GM19438 (cell line): ENCODE results near the gene ATXN1L.
"Not testable (repeated sequence)": the region's sequence is repeated elsewhere in the genome, so short reads cannot be mapped to it uniquely, and the experiment has no call there.

Source experiments
- ATAC-seq: cut with Tn5 transposase; IDR thresholded peaks from one replicate; pipeline ENCODE4 v1.9.1; 2021; ENCODE audit warnings: low read depth; ENCODE audit not compliant: unreplicated experiment

ATXN1L gene

DNA sequence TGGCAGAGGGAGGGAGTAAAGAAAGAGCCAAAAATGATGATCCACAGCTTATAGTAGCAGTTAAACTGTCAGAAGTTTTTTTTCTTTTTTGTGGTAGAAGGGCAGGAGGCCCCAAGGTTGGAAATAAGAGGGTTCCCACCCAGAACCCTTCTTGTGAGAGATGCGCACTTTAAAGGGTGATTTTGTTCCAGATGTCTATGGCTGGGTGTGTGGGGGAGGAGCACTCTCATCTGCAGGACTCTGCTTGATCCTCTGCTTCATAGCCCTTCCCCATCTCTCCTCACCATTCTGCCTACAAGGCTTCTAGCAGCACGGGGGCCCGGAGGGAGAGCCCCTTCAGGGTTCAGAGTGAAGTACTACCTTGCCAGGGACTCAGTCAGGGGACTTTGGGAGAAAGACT lies 6.4 kb downstream of the ATXN1L start:
- no peak for ATAC-seq

GRCh38 chr16:71852561-71852960 lies 6.8 kb downstream of the ATXN1L start:
- no peak for ATAC-seq

GRCh38 chr16:71853413-71853812 lies 7.6 kb downstream of the ATXN1L start:
- ATAC-seq, result peak; percentile 81

GRCh38 chr16:71854369-71854948 lies 8.7 kb downstream of the ATXN1L start:
- ATAC-seq, result no peak

DNA sequence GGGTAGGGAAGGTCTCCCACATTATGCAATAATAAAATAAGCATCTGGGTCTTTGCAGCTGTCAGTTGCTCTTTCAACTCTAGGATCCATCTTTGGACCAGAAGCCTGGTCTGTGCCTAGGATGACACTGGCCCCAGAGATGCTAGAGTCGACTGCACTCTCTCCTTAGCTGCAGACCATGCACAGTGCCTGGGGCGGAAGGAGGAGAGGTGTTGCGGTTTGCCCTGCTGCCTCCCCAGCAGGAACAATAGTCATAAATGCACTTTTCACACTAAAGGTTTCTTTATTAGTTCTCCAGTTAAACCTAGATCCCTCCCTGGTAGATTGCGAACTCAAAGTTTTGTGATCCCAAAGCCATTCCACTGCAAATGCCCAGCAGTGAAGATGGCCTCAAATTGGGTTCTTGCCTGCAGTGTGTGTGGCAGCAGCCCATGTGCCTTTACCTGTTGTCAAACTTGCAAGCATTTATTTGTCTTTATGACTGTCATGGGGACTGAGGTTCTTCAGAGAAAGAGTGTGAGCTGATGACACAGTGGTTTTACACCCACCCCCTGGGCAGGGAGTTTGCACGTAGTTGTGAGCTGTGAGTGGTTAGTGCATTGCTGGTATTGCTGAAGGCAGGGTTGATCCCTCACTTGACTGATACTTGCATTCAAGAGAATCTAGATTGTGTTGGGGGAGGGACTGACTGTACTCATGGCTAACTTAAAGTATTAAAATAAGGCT lies 10.3 kb downstream of the ATXN1L start:
- no peak for ATAC-seq

- ATAC-seq, result no peak
Observed at GRCh38 chr16:71859762-71860521, 14.2 kb downstream of the ATXN1L start.

DNA sequence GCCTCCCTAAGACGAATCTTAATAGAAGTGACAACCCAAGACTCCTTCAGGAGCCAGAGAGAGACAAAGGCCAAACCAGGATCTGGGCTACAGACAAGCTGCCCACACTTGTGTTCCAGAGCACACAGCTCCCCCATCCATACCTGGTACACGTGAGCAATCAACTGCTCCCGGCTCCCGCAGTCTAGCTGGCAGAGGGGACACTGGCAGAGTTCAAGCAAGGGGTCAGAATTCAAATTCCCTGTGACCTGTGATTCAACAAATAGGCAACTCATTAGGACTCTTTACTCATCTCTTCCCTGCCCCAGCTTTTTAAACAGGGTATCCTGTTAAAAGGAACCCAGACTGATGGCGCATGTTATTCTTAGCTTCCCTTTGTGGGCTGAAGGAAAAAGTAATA lies 18.2 kb downstream of the ATXN1L start:
- ATAC-seq, result no peak

DNA sequence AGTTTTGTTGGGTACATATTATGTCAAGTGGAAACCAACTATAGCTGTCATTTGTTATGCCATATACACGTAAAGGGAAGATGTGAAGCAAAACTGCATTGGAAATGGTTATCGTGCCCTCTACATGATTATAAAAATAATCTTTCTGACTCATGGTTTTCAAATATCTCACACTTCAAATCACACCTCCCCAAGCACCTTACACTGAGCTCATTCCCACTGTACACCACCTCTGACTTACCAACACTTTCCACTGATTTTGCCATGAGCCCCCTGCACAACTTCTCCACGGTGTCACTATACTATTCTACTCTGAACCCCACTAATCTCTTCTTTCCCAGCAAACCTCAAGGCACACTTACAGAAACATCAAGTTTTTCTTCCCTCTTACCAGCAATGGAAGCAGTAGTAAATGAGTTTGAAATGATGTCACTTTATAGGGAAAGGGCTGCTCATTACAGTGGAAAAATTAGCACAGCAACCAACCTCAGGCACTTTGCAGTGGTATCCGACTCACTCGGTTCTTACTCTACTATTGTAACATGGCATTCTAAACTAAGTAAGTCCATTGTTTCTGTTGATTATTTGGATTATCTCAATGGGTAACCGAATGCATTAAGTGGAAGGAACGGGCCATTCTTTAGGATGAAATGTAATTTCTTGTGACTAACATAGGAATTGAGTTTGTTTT lies 19.5 kb downstream of the ATXN1L start:
- no peak for ATAC-seq

- not testable (repeated sequence) for ATAC-seq
Observed at GRCh38 chr16:71867175-71867574, 21.4 kb downstream of the ATXN1L start.

- ATAC-seq, result no peak
Observed at GRCh38 chr16:71867939-71868338, 22.2 kb downstream of the ATXN1L start.

DNA sequence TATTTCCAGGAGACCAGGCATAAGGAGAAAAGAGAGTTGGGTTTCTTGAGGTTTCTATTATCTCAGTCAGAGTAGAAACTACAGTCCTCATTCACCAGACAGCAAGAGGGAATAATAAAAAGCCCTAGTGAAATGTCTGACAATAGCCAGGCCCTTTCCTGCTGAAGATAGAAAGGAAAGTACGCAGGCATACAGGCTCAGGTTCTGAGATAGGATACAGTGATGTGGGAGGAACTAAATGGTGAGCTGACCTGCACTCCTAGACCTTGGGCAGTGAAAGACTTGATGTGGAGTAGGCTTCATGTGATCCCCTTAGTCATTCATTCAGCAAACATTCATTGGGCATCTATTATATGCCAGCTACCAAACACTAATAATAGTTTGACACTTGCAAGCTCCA lies 23.3 kb downstream of the ATXN1L start:
- ATAC-seq, result no peak

DNA sequence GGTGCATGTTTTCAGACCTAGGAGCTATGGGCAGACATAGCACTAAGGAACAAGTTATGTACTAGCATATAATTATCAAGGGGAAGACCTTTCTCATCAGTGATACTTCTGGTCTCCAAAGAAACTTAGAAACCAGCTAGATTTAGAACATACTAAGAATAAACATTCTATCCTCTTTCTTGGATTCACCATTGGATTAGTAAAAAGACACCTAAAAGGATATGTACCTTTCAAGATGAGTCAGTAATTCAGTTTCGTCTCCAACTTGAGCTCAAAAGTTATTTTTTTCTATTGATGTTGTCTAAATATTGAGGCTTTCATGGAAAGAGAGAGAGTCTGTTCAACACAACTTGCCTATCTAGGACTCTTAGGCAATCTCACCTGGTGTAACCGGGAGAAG lies 25.0 kb downstream of the ATXN1L start:
- no peak for ATAC-seq

DNA sequence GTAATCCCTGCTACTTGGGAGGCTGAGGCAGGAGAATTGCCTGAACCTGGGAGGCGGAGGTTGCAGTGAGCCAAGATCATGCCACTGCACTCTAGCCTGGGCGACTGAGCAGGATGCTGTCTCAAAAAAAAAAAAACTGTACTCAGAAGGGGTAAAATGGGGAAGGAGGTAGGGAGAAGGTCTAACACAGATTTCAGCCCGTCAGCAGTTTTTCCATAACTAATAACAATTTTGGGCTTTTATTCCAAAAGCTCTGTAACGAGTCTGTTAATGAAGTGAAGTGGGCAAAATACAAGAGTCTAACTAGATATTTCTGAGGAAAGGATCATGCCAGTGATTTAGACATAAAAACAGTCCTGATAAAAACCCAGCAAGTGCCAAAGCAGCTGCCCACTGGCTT lies 27.4 kb downstream of the ATXN1L start:
- no peak for ATAC-seq

DNA sequence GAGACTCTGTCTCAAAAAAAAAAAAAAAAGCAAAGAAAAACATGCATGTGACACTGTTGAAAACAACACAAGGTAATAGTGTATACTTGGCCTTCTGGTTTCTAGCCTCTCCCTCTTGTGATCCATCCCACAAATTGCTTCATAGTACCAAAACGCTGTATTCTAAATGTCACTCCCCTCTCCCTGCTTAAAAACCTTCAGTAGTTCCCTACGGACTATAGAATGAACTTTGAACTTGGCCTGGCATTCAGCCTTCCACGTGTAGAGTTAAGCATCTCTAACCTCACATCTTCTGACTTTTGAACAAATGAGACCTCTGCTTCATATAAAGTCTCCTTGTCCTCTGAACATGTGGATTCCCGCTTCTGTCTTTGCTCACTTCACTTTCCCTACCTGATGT lies 33.1 kb downstream of the ATXN1L start:
- no peak for ATAC-seq

DNA sequence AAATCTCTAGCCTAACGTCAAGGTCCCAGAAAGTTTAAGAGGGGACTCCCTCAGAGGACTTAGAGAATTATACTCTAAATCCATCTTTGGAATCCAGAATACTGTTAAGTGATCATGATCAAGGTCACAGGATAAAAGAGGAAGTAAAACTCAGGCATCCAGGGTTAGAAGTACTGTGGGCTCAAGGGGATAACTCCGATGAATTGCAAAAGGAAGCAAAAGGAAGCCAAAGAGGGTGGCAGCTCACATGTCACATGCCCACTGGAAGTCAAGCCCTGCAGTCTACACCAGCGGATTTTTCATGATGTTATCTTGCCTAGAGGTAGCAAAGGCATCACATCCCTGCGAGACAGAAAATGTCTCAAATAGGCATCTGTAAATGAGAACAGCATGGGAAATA lies 34.4 kb downstream of the ATXN1L start:
- no peak for ATAC-seq

DNA sequence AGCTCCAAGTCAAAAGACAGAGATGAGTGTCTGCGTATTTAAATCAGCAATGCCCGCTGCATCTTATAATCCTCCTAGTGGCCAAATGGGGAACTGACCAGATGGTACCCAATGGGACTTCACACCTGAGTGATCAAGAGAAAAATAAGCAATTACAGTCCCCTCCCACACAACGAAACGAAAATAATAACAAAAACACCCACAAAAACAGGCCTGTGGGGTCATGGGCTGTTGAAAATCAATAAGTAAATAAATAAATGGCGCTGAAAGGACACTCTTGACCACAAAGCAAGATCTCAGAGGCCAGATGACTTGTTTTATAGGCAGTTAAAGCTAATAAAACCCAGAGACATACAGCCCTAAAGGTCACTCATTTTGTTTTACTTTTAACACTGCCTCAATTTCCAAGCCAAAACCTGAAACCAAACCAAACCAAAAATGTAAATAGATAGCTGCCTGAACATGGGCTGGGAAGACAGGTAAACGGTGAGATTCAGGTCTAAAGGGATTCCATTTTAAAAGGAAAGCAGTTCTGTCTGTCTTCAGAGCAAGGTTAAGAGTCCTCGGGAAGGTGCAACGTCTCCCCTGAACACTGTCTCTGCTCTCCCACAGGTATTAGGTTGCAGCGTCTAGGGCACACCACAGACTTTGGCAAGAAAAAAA lies 36.9 kb downstream of the ATXN1L start:
- no peak for ATAC-seq

- peak; percentile 44 for ATAC-seq
Observed at GRCh38 chr16:71883168-71883848, 37.5 kb downstream of the ATXN1L start.

- ATAC-seq, result peak; percentile 52
Observed at GRCh38 chr16:71883849-71884638, 38.3 kb downstream of the ATXN1L start, which contains the start of gene ZNF821. Gene ZNF821 (minus strand): TSS chr16:71884182. CDS start chr16:71879946, 4,236 bp downstream.

- ATAC-seq, result no peak
Observed at GRCh38 chr16:71885261-71885650, 39.5 kb downstream of the ATXN1L start.
